HepG2 (cell line): ENCODE data around the gene FBXO7. TPM values are rescaled to one million over a fixed set of nuclear protein-coding genes. Genes with fewer than 3 reads are reported as not detected.

ENCODE experiments used
- ARID5B ChIP-seq: IDR thresholded peaks from 2 replicates; pipeline ENCODE4 v1.4.0; 2020; ENCODE audit warnings: mild to moderate bottlenecking, missing genetic modification reagents
- CSRNP2 ChIP-seq: sonication (generic); formaldehyde crosslinking; conservative IDR thresholded peaks from 2 replicates; pipeline ENCODE4 v1.8.0; 2022; ENCODE audit warnings: low read depth, missing genetic modification reagents
- GFI1 ChIP-seq: sonication (generic); formaldehyde crosslinking; IDR thresholded peaks from 2 replicates; pipeline ENCODE4 v1.5.0; 2020; ENCODE audit warnings: missing genetic modification reagents, mild to moderate bottlenecking, borderline replicate concordance
- MEF2D ChIP-seq: sonication (generic); formaldehyde crosslinking; IDR thresholded peaks from 2 replicates; pipeline ENCODE4 v1.5.1; 2020; ENCODE audit warnings: mild to moderate bottlenecking, missing genetic modification reagents
- MIXL1 ChIP-seq: IDR thresholded peaks from 2 replicates; pipeline ENCODE4 v1.6.1; 2016
- PAF1 ChIP-seq: IDR thresholded peaks from 2 replicates; pipeline ENCODE4 v1.6.1; 2016; ENCODE audit warnings: missing genetic modification reagents, missing compliant biosample characterization
- RXRA ChIP-seq: sonication (generic); formaldehyde crosslinking; IDR thresholded peaks from 2 replicates; pipeline ENCODE4 v1.5.1; 2020; ENCODE audit warnings: missing genetic modification reagents
- TARDBP ChIP-seq: sonication (generic); formaldehyde crosslinking; IDR thresholded peaks from 2 replicates; pipeline ENCODE4 v1.8.0; 2022; ENCODE audit warnings: mild to moderate bottlenecking, missing genetic modification reagents
- TEAD3 ChIP-seq: optimal IDR thresholded peaks from 2 replicates; pipeline ENCODE3; 2016; ENCODE audit warnings: borderline replicate concordance
- ZNF749 ChIP-seq: sonication (generic); formaldehyde crosslinking; IDR thresholded peaks from 2 replicates; pipeline ENCODE4 v1.8.0; 2022; ENCODE audit warnings: mild to moderate bottlenecking, missing genetic modification reagents, moderate library complexity, borderline replicate concordance
- polyA plus RNA-seq, 8 experiments: library from polyadenylated mRNA; depleted of rRNA in 3 of 8; stranded (reverse) in 7 of 8; unstranded in 1 of 8; fragments of >200 nt; fragmentation: Illumina TruSeq in 4 of 8; extraction: Trizol in 4 of 8; gene quantifications; 2 replicates each; pipeline versions ENCODE4 v1.2.1 to v1.2.3, GENCODE V29; 2011 to 2016; ENCODE audit warnings: low read depth in 4 of 8, missing spikeins in 1 of 8, mixed read lengths in 1 of 8; ENCODE audit not compliant: insufficient read depth in 1 of 8
- total RNA-seq, 5 experiments: library from RNA; depleted of rRNA; stranded (reverse); fragments of >200 nt; fragmentation: Illumina TruSeq; extraction: Trizol; gene quantifications; 2 replicates each; pipeline ENCODE4 v1.2.3, GENCODE V29; 2016; ENCODE audit warnings: low read depth in 1 of 5
- TF ChIP-seq, protein P1 (sequence below), 2 experiments: IDR thresholded peaks; 2 replicates each; pipeline ENCODE4 v1.6.1; 2011 to 2012; ENCODE audit warnings: low read length in 2 of 2, borderline replicate concordance in 1 of 2, low read depth in 1 of 2, mild to moderate bottlenecking in 1 of 2, moderate library complexity in 1 of 2
- TF ChIP-seq, protein P2 (sequence below): sonication (generic); formaldehyde crosslinking; IDR thresholded peaks from 2 replicates; pipeline ENCODE4 v1.5.0; 2020; ENCODE audit warnings: mild to moderate bottlenecking, missing genetic modification reagents
- TF ChIP-seq, protein P3 (sequence below): IDR thresholded peaks from 2 replicates; pipeline ENCODE4 v1.6.1; 2018; ENCODE audit warnings: missing genetic modification reagents

FBXO7 gene
- total and polyA plus RNA-seq, 2 of the 13 experiments (the other 11 are each of a cell fraction or from before 2014, with no cell fraction given): 105 to 172 TPM

GRCh38 chr22:32512267-32512982, 37.8 kb downstream of the FBXO7 start (continued):
- TF ChIP-seq MEF2D (CRISPR knock-in tag) (peak; percentile 98), RXRA (CRISPR knock-in tag) (peak; percentile 47; the same call in 1 of the 2 replicates), GFI1 (CRISPR knock-in tag) (peak; percentile 62; the same call in 1 of the 2 replicates), TARDBP (CRISPR knock-in tag) (peak; percentile 66), PAF1 (CRISPR knock-in tag) (no peak), ARID5B (peak; percentile 91), ZNF749 (CRISPR knock-in tag) (no peak), MIXL1 (CRISPR knock-in tag) (peak; percentile 88; the same call in 1 of the 2 replicates), CSRNP2 (no peak), TEAD3 (CRISPR knock-in tag) (peak; percentile 87)
- TF ChIP-seq, protein P1, sequence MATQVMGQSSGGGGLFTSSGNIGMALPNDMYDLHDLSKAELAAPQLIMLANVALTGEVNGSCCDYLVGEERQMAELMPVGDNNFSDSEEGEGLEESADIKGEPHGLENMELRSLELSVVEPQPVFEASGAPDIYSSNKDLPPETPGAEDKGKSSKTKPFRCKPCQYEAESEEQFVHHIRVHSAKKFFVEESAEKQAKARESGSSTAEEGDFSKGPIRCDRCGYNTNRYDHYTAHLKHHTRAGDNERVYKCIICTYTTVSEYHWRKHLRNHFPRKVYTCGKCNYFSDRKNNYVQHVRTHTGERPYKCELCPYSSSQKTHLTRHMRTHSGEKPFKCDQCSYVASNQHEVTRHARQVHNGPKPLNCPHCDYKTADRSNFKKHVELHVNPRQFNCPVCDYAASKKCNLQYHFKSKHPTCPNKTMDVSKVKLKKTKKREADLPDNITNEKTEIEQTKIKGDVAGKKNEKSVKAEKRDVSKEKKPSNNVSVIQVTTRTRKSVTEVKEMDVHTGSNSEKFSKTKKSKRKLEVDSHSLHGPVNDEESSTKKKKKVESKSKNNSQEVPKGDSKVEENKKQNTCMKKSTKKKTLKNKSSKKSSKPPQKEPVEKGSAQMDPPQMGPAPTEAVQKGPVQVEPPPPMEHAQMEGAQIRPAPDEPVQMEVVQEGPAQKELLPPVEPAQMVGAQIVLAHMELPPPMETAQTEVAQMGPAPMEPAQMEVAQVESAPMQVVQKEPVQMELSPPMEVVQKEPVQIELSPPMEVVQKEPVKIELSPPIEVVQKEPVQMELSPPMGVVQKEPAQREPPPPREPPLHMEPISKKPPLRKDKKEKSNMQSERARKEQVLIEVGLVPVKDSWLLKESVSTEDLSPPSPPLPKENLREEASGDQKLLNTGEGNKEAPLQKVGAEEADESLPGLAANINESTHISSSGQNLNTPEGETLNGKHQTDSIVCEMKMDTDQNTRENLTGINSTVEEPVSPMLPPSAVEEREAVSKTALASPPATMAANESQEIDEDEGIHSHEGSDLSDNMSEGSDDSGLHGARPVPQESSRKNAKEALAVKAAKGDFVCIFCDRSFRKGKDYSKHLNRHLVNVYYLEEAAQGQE (IDR thresholded peaks at IDR 0.05; ENCODE audit: borderline replicate concordance in 1 of 2, low read depth in 1 of 2, low read length in 2 of 2): peak in 1 of 2 experiments; percentile 79; a peak in 2 of 4 replicates
- TF ChIP-seq, protein P2, sequence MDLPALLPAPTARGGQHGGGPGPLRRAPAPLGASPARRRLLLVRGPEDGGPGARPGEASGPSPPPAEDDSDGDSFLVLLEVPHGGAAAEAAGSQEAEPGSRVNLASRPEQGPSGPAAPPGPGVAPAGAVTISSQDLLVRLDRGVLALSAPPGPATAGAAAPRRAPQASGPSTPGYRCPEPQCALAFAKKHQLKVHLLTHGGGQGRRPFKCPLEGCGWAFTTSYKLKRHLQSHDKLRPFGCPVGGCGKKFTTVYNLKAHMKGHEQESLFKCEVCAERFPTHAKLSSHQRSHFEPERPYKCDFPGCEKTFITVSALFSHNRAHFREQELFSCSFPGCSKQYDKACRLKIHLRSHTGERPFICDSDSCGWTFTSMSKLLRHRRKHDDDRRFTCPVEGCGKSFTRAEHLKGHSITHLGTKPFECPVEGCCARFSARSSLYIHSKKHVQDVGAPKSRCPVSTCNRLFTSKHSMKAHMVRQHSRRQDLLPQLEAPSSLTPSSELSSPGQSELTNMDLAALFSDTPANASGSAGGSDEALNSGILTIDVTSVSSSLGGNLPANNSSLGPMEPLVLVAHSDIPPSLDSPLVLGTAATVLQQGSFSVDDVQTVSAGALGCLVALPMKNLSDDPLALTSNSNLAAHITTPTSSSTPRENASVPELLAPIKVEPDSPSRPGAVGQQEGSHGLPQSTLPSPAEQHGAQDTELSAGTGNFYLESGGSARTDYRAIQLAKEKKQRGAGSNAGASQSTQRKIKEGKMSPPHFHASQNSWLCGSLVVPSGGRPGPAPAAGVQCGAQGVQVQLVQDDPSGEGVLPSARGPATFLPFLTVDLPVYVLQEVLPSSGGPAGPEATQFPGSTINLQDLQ (CRISPR knock-in tag): no peak
- TF ChIP-seq, protein P3, sequence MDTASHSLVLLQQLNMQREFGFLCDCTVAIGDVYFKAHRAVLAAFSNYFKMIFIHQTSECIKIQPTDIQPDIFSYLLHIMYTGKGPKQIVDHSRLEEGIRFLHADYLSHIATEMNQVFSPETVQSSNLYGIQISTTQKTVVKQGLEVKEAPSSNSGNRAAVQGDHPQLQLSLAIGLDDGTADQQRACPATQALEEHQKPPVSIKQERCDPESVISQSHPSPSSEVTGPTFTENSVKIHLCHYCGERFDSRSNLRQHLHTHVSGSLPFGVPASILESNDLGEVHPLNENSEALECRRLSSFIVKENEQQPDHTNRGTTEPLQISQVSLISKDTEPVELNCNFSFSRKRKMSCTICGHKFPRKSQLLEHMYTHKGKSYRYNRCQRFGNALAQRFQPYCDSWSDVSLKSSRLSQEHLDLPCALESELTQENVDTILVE (CRISPR knock-in tag): no peak
